ENCODE data around the gene HOXD11. TPM values are rescaled to one million over a fixed set of nuclear protein-coding genes. Genes with fewer than 3 reads are reported as not detected.

The HOXD11 gene
- total RNA-seq, 1 donor from 2014 or later: 1.1 TPM

DNA sequence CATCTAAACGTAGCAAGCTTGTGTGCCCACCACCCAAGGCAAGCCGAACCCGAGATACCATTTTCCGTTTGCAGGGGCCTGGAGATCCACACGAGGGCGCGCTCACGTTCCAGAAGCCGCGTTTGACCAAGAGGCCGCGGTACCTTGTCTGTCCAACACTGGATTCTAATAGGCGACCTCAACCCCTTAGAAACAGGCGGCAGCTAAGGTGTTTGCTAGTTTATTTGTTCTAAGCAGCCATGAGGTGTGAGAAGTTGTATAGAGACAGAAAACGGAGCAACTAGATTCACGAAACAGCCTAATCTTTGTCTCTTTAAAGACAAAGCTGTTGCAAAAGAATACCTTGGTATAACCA, 4.2 kb downstream of the HOXD11 start:
- Mint-ChIP-seq H3K27ac (peak overlapping the region; percentile 81), H3K4me3 (peak overlapping the region; percentile 56), H3K27me3 (peaks cover 92% of the 10 kb centered on the region), H3K4me1 (ENCODE audit: unreplicated experiment) (peaks cover 3% of the 10 kb centered on the region), H3K9me3 (no peaks in the 10 kb centered on the region), H3K36me3 (no peaks in the 10 kb centered on the region)
- peak; percentile 82 for TF ChIP-seq CTCF (conservative IDR thresholded peaks at IDR 0.05)
- peak; percentile 79 for DNase-seq (ENCODE audit: extremely low spot score, unreplicated experiment)

GRCh38 chr2:176111846-176112374, 4.8 kb downstream of the HOXD11 start:
- H3K27me3 Mint-ChIP-seq: peaks cover 95% of the 10 kb centered on the region
- TF ChIP-seq CTCF (conservative IDR thresholded peaks at IDR 0.05): no peak
- peaks cover 3% of the 10 kb centered on the region for H3K36me3 Mint-ChIP-seq

GRCh38 chr2:176112375-176113302, 5.6 kb downstream of the HOXD11 start:
- peaks cover 96% of the 10 kb centered on the region for H3K27me3 Mint-ChIP-seq
- DNase-seq (ENCODE audit: extremely low spot score, unreplicated experiment): peak; percentile 67
- TF ChIP-seq CTCF (conservative IDR thresholded peaks at IDR 0.05): no peak
- H3K36me3 Mint-ChIP-seq: peaks cover 5% of the 10 kb centered on the region
- H3K27ac Mint-ChIP-seq: no peak overlapping the region
- H3K4me3 Mint-ChIP-seq: no peak overlapping the region
- H3K4me1 Mint-ChIP-seq (ENCODE audit: unreplicated experiment): no peaks in the 10 kb centered on the region
- H3K9me3 Mint-ChIP-seq: peaks cover 6% of the 10 kb centered on the region

More at GRCh38 chr2:176111846-176112374, 4.8 kb downstream of the HOXD11 start:
- Mint-ChIP-seq H3K4me1 (ENCODE audit: unreplicated experiment) (no peaks in the 10 kb centered on the region), H3K27ac (no peak overlapping the region), H3K4me3 (peak overlapping the region; percentile 7), H3K9me3 (peaks cover 4% of the 10 kb centered on the region)
- peak; percentile 59 for DNase-seq (ENCODE audit: extremely low spot score, unreplicated experiment)

DNA sequence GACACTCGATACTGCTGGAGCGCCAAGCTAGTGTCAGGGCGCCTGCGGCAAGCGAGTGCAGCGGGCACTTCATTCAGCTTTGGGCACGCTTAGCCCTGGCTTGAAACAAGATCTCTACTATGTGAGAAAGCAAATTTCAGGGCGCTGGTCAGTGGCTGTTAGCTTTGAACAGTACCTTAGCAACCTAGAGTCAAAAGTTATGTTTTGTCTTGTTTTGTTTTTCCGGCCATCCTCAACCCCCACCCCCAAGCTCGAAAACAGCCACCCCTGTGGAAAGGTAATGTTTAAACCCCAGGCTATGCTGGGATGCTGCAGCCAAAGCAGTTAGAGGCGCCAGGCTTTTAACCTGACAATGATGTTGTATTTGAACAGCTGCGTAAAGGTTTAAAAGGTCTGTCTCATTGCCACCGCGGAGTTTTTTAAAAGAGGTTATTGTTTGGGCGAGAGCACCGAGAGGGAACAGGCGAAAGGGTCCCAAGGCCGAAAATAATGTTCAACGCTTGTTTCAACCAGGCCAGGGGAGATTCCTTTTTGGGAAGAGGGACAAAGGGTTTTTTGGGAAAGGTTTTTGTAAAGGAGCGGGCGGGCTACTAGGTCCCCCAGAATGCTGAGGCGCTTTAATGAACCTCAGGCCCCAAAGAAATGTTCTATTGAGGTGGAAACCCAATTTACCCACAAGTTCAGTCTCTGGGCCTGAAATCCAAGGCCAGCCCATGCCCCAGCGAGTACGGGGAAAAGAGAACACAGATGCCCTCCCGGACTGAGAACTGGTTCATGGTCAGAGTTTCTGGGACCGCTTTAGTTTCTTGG, 7.2 kb downstream of the HOXD11 start:
- Mint-ChIP-seq H3K27ac (peak overlapping the region; percentile 18), H3K4me3 (no peak overlapping the region), H3K9me3 (peaks cover 6% of the 10 kb centered on the region), H3K4me1 (ENCODE audit: unreplicated experiment) (no peaks in the 10 kb centered on the region), H3K36me3 (peaks cover 5% of the 10 kb centered on the region), H3K27me3 (peaks cover 99% of the 10 kb centered on the region)
- DNase-seq (ENCODE audit: extremely low spot score, unreplicated experiment): no peak
- TF ChIP-seq CTCF (conservative IDR thresholded peaks at IDR 0.05): no peak

DNA sequence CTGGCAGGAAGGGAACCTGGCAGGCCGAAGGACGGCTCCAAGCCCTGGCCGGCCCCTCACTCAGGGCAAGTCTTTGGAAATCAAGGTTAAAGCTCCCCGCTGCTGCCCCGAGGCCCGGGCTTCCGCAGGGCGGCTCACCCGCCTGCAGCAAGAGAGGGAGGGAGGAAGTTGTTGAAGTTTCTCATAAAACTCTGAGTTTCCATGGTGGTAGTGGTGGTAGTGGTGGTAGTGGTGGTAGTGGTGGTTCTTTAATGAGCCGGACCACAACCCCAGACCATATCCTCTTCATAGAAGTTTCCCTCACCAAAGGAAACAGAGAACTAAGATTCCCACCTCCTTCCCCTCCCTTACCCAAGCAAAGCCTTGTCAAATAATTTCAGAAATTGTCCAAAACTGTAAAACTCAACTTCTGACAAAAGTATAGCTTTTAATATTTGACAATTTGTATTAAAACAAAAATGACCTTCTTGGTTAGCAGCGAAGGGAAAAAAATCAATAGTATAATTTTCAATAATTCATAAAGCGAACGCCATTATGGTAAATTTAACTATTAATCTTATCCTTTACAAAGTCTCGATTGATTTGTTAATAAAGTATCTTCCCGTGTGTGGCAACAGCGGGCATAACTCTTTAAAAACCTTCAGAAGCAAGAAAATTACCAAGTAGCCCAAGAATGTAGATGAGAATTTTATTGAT, 8.0 kb downstream of the HOXD11 start:
- TF ChIP-seq CTCF (conservative IDR thresholded peaks at IDR 0.05): no peak
- H3K4me1 Mint-ChIP-seq (ENCODE audit: unreplicated experiment): no peaks in the 10 kb centered on the region
- H3K36me3 Mint-ChIP-seq: peaks cover 9% of the 10 kb centered on the region
- H3K27me3 Mint-ChIP-seq: peaks cover 99% of the 10 kb centered on the region
- no peak overlapping the region for H3K27ac Mint-ChIP-seq
- H3K9me3 Mint-ChIP-seq: peaks cover 6% of the 10 kb centered on the region
- no peak overlapping the region for H3K4me3 Mint-ChIP-seq
- DNase-seq (ENCODE audit: extremely low spot score, unreplicated experiment): peak; percentile 54
